HG02973 (cell line): ENCODE measurements around the gene DNAJC21.

Source experiments
- ATAC-seq: cut with Tn5 transposase; IDR thresholded peaks from one replicate; pipeline ENCODE4 v1.9.1; 2021; ENCODE audit warnings: moderate library complexity; ENCODE audit not compliant: unreplicated experiment

The DNAJC21 gene

DNA sequence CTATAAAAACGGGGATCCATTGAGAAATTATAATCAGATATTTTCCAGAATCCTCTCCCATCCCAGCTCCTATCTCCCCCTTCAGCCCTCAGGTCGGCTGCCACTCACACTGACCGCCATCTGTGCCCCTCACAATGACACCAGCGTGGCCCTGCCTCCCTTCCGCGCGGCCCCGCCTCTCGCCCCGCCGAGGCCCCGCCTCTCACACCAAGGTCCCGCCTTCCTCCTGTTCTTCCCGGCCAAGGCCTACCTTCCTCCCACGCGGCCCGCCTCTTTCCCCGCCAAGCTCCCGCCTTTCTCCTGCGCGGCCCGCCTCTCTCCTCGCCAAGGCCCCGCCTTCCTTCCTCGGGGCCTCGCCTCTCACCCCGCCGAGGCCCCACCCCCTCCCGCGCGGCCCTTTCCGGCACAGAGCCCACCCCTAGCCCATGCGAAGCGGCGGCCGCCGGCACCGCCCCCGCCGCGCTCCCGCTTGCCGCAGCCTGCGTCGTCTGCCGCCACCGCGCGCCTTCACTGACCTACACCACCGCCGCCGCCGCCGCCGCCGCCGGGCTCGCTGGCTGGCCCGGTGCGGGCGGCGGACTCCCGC lies at the start of gene DNAJC21:
TSS of gene DNAJC21 (plus strand) at position 426 of the 586 bp plus-strand sequence. CDS start 261 bp downstream, outside the sequence.
- peak; percentile 87 for ATAC-seq

DNA sequence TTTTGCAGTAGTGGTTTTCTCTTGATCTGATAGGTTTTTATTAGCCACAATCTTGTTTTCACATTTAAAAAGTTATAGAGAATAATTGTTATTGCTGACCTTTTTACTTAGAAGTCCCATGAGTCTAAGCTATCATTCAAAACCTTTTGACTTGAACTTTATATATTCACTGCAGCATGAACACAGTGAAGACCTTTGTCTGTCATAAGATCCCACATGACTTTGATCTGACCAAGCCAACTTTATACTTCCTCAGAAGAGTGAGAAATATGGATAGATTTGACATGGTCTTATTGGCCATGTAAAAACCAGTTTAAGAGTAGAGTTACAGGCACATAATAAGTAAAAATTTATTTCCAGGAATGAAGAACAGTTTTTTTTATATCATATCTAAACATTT lies 48.1 kb upstream of the DNAJC21 start:
- ATAC-seq, result no peak

DNA sequence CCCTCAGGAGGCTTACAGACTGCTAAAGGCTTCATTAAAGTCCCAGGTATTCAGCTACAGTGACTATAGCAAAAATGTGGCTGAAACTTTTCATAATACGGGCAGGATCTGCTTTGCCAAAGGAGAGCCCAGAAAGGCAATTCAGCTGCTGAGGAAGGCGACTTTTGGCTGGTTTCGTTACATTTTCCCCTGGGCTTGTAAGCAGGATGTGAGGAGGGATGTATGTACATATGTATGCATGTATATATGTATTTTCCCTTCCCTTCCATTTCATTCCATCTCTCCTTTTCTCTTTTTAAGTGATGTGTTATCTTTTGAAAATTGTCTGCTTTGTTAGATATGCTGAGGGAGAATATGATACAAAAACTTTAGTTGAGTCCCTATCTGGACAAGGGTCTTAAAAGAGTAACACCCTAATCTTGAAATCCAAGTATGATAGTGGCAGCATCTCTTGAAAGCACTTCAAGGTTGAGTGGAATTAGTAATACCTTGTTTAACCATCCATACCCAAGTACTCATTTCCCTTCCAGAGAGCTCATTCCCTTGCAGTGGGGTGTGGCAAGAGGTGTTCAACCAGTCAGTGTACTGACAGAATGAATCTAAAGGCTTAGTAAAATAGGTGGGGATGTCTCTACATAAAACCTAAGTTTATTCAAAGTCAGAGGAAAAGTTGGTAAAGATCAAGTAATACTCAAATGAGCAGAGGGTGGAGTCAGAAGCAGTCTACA lies 42.8 kb upstream of the DNAJC21 start:
- ATAC-seq, result no peak

DNA sequence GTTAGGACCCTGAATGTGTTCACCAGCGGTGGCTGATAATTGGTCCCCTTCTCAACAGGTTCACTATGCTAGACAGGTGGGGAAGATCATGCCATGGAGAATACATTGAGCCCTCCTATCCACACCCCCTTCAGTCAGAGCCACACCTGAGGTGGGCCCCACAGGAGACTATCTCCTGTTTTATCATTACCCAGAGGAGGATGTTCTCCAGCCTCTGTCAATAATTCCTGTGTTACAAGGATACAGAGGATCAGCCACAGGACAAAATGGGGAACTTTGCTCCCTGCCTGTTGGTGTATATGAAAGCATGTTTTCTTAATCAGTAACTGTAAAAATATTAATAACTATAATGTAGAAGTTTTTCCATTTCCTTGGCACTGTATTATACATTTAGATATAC lies 40.0 kb upstream of the DNAJC21 start:
- ATAC-seq, result no peak

DNA sequence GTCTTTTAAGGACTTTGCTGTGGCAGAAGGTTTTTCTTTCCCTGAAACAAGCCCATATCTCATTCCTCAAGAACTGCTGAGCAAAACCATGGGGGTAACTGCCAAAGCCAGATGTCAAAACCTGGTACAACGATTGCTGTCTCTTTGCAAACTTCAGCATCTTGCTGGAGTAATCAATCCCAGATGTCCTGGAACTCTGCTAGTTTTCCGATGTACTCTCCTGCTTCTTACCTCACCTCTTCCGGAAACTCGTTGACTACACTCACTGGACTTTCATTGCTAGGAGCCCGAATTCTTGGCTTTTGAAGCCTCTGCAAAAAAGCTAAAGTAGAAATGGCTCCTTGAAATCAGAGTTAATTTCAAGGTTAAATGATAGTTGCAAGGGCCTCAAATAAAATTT lies 37.4 kb upstream of the DNAJC21 start:
- no peak for ATAC-seq

DNA sequence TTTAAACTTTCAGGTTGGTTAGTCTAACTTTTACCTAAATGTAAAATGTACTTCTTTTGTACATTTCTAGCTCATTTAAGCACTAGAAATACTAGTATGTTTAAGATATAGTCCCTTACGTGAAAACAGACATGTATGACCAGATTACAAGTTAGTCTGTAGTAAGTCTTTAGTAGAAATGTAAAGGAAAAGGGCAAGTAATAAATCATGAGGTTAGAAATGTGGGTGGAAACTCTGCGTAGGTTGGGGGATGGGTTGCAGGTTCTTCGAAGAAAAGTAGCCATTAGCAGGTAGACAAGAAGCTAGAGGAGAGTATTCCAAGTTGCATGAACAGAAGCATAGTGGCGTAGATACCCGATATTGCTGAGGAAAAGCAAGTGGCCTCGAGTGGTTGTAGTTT lies 36.9 kb upstream of the DNAJC21 start:
- no peak for ATAC-seq

DNA sequence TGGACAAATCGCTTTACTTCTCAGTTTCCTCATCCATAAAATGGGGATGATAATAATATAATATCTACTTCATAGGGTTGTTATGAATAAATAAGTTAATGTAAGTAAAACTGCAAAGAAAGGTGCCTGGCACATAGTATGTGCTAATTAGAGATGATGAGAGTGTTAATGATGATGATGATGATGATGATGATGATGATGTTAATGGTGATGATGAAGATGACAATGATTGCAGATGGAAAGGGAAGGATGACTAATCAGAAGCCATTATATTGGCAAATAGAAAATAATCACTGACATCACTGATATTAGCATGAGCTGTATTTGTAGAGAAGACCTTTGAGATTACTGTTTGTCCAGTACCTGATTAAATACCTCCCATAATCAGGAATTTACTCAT lies 34.6 kb upstream of the DNAJC21 start:
- ATAC-seq, result no peak

DNA sequence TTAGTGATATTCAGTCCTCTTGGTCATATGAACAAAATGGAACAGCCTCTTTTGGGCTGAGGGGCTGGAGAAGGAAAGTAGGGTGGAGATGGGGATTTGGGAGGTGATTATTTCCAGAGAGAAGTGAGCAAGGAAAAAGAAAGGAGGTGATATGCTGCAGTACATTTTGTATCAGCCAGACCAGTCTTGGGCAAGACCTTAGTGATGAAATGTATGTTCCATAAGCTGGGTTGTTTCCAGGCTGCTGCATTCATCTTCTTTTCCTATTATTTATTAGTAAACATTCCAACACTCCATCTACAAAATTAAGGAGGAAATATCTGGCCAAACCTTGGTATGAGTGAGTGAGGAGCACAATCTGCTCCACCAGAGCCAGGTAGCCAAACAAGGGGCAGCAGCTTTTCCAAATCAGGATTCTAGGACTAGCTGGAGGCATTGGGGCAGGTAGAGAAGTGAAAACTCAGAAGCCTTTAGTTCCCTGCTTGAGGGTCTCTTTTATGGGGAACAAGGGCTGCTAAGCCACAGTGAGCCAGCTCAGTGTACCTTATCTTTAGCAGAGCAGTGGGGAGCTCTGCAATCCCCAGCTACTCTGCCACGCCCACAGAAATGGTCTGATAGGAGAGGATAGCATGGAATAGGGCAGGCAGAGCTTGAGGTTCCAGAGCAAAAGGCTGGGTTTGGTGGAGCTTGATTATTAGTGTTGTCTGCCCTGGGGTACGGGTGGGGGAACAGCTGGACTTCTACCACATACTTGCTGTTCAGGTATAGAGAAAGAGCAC lies 33.5 kb upstream of the DNAJC21 start:
- no peak for ATAC-seq

DNA sequence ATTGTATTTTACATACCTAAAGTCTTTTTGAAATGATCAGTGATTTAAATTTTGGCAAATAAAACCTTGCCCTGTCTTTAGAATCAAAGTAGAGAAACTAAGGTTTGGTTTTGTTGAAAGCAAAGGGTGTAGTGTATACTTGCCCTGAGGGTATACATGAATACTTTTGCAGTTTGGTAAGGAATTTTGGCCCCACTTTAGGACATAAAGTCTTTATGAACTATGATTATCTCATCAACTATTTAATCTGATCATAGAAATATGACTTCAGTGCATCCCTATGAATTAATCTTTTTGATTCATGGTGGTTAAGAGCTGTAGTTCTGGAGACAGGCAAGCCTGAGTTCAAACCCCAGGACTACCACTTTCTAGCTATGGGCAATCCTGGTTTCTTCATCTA lies 31.7 kb upstream of the DNAJC21 start:
- ATAC-seq, result no peak

DNA sequence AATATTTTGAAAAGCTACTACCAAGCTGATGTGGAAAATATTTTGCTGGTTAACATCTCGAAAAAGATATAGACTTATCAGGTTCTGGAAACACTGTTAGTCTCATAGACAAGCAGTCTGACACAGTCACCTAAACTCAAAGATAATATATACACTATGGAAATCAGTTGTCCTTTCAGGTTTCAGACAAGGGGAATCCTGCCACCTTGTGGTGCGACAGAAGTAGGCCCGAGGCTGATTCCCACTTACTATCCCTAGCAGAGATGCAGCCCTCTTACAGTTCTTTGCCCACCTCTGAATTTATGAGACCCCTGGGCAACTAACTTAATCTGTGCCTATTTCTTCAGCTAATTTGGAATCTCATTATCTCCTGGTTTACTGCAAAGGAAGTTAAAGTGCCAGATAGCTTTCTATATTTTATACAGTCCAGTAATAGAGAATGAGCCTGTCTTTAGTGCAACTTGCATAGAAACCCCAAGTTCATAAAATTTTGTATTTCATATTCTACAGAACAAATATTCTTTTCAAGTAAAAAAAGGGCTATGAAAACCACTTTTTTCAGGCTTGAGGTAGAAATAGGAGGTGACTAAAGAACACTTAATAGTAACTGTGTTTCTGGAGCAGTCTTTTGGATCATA lies 31.0 kb upstream of the DNAJC21 start:
- peak; percentile 74 for ATAC-seq

DNA sequence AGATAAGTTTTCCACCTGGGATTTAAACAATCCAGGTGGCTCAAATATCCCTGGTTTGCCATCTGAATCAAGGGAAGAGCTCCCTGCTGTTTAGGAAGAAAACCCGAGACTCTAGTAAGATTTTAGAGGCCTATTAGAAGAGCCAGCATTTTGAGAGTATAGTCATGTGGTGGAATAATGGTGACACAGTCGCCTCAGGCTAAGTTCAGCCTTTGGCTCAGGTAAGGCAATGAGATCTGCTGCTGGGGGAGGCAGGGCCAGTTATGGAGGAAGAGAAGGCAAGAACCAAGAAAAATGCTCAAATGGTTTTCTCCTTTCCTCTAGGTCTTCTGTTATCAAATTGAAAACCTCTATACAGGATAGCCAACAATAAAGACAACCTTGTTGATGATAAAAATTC lies 30.3 kb upstream of the DNAJC21 start:
- ATAC-seq, result no peak

DNA sequence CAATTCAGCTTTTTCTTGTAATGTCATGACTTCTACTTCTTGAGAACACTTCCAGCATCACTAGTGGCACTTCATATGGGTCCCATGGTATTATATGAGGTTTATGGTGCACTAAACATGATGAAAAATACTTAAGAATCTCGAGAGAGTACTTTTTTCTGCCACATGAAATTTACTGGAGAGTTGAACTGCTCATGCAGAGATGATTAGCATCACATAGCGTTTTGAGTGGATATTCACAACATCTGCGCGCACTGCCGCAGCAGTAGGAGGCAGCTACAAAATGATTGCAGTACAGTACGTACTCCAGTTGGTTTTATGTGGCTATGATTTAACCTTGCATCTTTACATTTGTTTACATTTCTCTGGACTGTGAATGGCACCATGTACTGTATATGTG lies 28.7 kb upstream of the DNAJC21 start:
- no peak for ATAC-seq

DNA sequence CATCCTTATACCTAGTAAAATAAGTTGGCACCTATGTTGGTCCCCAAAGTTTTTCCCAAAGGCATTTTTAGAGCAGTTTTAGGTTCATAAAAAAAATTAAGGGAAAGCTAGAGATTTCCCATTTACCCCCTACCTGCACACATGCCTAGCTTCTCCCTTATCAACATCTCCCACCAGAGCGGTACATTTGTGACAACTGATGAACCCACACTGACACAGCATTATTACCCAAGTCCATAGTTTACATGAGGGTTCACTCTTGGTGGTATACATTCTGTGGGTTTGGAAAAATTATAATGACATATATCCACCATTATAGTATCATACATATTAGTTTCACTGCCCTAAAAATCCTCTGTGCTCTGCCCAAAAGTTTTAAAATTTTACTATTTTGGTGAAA lies 26.1 kb upstream of the DNAJC21 start:
- ATAC-seq, result no peak

DNA sequence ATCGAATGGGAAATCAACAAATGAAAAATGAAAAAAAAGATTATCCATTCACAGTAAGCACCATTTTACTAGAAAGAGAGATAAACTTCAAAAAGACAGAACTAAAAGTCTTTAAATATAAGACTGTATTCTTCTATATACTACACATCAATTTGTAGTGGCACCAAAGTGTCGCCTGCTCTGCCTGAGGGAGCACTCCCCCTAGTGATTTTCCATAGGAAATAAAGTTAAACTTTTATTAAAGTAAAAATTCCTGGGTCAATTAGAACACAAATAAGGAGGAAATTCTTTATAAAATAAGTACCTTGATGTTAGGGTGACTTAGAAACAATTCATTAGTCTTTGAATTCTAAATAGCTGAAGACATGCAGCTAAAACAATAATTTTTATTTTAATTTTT lies 23.8 kb upstream of the DNAJC21 start:
- ATAC-seq, result no peak

DNA sequence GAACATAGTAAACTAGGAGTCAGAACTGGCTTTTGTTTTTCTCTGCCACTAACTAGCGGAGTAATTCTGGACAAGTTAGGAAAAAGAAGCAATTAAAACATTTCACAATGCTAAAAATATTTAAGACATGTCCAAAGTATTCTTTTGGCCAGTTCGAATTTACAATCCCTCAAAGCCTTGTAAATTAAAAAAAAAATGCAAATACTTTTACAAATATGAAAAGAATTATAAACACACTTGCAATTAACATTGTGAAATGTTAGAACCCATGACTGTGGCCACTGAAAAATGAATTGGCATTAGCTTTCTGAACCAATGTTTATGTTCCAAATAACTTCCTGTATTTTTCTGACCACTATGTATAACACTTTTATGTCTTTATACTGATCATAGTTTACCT lies 16.3 kb upstream of the DNAJC21 start:
- ATAC-seq, result no peak

DNA sequence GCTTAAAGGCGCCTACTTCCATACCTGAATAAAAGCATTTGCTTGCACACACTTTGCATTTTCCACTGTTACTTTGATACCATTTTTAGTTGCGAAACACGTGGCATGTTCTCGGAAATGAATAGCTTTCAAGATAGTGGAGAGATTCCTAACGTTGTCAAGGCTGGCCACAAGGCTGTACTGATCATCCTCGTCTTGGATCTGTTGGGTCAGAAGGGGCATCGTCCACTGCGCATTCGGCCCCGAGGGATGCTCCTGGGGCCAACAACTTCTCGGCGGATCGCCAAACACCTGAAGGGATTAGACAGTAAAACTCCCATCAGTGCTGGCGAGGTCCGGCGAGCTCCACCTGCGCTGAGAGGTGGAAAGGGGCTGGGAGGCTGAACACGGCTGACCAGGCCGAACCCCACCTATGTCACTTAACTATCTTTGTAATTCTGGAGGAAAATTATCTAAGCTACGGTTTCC lies 14.7 kb upstream of the DNAJC21 start:
- ATAC-seq, result peak; percentile 6

DNA sequence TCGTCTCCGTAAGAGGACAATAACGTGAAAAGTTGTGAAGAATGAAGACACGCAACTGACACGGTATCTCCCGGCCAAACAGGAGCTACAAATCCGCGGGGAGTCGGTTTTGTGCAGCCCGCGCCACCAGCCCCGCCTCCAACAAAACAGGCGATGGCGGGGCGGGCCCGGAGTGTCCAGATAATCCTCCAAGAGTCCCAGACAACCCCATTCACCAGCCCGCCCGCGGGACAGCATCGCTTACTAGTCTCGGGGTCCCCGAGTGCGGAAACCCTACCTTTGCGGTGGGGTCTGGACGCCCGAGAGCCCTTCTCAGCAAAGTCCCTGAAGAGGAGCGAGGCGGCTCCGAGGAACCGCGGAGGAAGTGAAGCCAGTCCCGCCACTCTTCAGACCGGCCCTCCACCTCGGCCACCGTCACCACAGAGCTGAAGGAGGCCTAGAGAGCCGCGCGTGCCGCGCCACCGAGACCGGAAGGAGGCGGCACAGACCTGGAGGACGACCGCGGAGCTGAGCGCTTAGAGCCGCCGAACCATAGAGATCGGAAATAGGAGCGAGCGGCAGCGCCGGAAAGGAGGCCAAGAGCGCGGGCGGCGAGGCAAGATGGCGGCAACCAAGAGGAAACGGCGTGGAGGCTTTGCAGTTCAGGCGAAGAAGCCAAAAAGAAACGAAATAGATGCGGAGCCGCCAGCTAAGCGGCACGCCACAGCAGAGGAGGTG lies 14.1 kb upstream of the DNAJC21 start, which contains the start of the genes BRIX1 and RAD1:
TSS of gene BRIX1 (plus strand) at position 573 of the 717 bp plus-strand sequence. CDS start at position 601, 28 bp downstream.
TSS of gene RAD1 (minus strand) at position 366 of the 717 bp plus-strand sequence. CDS start 612 bp downstream, outside the sequence.
- peak; percentile 96 for ATAC-seq

DNA sequence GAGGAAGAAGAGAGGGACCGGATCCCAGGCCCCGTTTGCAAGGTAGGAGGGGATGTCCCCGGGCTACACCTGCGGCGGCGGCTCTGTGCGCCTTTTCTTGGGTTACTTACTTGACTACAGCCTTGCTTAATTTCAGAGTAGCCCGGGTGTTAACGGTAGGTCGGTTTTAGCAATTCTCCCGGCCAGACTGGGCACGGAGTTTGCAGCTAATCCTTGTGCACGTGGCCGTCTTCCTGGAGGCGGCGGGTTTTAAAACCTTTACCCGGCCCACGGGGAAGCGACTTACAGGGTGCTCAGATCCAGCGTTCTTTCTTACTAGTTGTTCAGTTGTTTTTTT lies 13.5 kb upstream of the DNAJC21 start:
- ATAC-seq, result peak; percentile 16

DNA sequence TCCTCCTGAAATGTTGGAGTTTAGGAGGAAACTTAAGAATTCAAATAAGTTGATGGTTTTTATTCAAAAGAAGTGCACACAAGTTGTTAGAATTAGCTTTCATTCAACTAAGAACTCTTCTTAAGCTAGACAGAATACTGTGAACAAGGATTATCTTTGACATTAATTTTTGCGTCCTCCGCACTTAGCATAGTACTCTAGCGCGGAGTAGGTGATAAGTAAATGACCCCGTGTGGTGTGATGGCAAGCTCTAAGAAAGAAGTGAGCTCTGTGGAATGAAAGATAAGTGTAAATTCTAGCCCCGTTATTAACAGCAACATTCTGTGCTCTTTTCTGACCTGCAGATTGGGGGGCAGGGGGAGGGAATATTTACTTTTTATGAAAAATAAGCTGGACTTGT lies 12.8 kb upstream of the DNAJC21 start:
- ATAC-seq, result no peak

DNA sequence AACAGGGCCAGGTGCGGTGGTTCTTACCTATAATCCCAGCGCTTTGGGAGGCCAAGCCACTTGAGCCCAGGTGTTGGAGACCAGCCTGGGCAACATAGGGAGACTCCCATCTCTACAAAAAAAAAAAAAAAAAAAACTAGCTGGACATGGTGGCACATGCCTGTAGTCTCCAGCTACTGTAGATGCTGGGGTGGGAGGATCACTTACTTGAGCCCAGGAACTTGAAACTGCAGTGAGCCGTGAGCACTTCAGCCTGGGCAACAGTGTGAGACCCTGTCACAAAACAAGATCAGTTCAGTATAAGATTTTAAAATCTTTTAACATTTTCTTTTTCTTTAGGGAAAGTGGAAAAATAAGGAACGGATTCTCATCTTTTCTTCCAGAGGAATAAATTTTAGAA lies 11.3 kb upstream of the DNAJC21 start:
- no peak for ATAC-seq

DNA sequence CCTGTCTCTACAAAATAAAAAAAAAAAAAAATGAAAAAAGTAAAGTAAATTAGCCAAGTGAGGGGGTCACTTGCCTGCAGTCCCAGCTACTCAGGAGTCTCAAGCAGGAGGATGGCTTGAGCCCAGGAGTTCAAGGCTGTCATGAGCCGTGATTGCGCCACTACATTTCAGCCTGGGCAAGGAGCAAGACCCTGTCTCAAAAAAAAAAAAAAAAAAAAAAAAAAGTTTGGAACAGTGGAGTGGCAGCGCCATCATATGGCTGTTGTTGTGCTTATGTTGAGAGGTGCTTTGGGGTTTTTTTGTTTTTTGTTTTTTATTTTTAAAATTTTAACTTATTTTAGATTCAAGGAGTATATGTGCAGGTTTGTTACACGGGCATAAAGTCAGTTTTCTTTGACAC lies 10.3 kb upstream of the DNAJC21 start:
- ATAC-seq, result no peak
